Measurements from ENCODE around the gene ZNF141.

DNA sequence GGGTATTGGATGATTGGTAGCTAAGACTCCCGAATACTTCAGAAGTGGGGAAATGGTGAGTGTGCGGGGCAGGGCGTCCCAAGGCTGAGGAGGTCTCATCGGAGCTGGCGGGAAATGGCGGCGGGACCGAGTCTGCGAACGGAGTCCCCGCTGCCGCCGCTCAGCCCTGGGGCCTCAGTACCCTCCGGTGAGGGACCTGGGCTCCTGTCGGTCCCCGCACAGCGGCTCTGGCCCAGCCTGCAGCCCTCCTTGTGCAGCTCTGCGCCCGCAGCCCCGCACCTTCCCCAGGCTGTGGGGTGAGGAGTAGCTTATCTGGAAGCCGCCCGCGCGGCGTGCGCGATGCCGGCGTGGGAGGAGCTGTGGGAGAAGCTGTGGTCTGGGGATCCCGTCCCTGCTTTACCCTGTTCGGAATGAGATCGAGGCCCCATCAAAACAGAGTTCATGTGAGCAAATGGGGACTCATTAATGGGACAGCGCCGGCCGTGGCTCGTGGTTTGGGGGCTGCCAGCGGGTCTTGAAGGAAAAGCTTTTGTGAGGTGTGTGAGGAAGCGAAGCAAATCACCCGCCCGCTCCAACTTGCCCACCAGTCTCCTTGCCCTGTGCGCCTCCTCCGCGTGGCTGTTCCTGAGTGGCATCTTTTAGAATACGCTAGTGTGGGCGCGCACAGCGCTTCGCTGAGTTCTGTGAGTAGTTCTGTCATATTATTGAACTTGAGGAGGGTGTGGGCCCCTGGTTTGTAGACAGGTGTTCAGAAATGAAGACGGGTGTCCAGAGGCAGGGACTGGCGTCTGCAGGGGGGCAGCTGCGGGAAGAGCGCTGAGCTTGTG, 531 bp downstream of the ZNF141 start:
- TF ChIP-seq POLR2AphosphoS5 (IDR thresholded peaks at IDR 0.05; ENCODE audit: low read depth, low read length) (no peak), TAF1 (IDR thresholded peaks at IDR 0.05; ENCODE audit: borderline replicate concordance, insufficient read depth, low read length) (no peak; the same call in 1 of the 2 replicates), SIN3A (IDR thresholded peaks at IDR 0.05; ENCODE audit: borderline replicate concordance, insufficient read depth, low read length) (no peak)
- TF ChIP-seq, protein P1, sequence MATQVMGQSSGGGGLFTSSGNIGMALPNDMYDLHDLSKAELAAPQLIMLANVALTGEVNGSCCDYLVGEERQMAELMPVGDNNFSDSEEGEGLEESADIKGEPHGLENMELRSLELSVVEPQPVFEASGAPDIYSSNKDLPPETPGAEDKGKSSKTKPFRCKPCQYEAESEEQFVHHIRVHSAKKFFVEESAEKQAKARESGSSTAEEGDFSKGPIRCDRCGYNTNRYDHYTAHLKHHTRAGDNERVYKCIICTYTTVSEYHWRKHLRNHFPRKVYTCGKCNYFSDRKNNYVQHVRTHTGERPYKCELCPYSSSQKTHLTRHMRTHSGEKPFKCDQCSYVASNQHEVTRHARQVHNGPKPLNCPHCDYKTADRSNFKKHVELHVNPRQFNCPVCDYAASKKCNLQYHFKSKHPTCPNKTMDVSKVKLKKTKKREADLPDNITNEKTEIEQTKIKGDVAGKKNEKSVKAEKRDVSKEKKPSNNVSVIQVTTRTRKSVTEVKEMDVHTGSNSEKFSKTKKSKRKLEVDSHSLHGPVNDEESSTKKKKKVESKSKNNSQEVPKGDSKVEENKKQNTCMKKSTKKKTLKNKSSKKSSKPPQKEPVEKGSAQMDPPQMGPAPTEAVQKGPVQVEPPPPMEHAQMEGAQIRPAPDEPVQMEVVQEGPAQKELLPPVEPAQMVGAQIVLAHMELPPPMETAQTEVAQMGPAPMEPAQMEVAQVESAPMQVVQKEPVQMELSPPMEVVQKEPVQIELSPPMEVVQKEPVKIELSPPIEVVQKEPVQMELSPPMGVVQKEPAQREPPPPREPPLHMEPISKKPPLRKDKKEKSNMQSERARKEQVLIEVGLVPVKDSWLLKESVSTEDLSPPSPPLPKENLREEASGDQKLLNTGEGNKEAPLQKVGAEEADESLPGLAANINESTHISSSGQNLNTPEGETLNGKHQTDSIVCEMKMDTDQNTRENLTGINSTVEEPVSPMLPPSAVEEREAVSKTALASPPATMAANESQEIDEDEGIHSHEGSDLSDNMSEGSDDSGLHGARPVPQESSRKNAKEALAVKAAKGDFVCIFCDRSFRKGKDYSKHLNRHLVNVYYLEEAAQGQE (IDR thresholded peaks at IDR 0.05; ENCODE audit: insufficient read depth in 1 of 2, low read depth in 2 of 2, low read length in 2 of 2) = no peak

Measured in PFSK-1 (cell line).